Stimulated activated CD4-positive, alpha-beta T cell treated with anti-CD3 and anti-CD28 coated beads, Interleukin-12 subunit alpha, Interleukin-12 subunit beta, amount 100 ng/mL, for 4 hours (primary cell): ENCODE measurements around the gene PKIG.

ENCODE experiments used
- DNase-seq: peaks from one replicate; pipeline ENCODE4 v3.0.0-alpha.2; 2020

PKIG gene

DNA sequence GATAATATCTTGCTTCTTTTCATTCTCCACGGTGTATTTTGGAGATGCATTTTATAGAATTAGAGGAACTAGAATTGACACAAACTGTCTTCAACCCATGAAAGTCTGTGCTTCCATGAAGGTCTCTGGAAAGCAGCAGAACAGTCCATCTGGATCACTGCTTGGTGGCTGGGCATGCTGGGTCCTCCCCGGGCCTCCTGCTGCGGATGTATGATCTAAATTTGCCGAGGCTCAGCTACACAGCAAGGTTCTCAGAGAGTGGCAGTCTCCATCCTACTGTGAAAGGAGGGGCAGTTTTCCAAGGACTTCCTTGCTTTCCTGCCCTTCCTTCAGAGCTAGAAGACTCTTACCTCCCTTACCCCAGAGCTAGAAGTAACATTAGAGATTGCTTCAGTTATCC is 15.1 kb downstream of the PKIG start:
- no peak for DNase-seq

- DNase-seq = no peak
Measured at GRCh38 chr20:44597930-44598329, 15.6 kb downstream of the PKIG start.

GRCh38 chr20:44598423-44599305 is 16.3 kb downstream of the PKIG start:
- DNase-seq = no peak

GRCh38 chr20:44599715-44600114 is 17.3 kb downstream of the PKIG start:
- no peak for DNase-seq

- DNase-seq = no peak
Measured at GRCh38 chr20:44600301-44600700, 17.9 kb downstream of the PKIG start.

- DNase-seq = no peak
Measured at GRCh38 chr20:44600758-44601201, 18.4 kb downstream of the PKIG start.

GRCh38 chr20:44601236-44601671 is 18.9 kb downstream of the PKIG start:
- DNase-seq = no peak

DNA sequence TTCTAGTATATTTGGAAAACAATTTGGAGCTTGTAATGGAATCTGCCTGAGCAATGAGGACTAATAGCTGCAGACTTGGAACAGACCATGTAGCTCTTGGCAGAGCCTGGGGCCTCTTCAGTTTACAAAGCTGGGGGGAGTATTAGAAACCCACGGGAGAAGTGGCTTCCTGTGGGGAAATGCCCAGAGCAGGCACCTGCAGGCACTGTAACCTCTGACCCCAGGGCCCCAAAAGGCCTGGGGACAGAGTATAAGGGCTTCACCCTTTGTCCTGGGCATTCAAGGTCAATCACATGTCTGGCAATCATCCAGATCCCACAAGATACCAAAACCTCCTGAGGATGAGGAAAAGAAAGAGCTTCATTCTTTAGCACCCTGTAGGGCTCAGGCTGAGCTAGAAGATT is 19.4 kb downstream of the PKIG start:
- DNase-seq = no peak

DNA sequence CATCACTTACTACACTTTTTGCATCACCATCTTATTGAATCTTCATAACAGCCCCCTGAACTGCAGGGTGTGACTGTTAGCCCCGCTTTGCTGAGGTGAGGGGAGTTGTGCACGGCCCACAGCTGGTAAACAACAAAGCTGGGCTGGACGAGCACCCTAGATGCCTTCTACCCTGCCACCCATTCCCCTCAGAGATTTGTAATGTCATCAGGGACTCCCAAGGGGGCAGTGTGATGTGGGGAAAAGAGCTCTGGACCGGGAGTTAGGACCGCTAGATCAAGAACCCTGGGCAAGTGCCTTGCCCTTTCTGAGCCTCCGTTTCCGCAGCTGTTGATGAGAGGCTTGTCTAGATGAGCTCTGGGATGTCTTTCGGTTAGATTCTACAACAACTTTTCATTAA is 20.9 kb downstream of the PKIG start:
- DNase-seq = no peak

- no peak for DNase-seq
Measured at GRCh38 chr20:44606725-44607441, 24.5 kb downstream of the PKIG start.

GRCh38 chr20:44609006-44609515 is 26.7 kb downstream of the PKIG start:
- DNase-seq = no peak

GRCh38 chr20:44609516-44610312 is 27.3 kb downstream of the PKIG start:
- DNase-seq = peak; percentile 85

GRCh38 chr20:44610313-44610962 is 28.1 kb downstream of the PKIG start:
- DNase-seq = no peak

GRCh38 chr20:44613575-44613974 is 31.2 kb downstream of the PKIG start:
- DNase-seq = no peak

- DNase-seq = no peak
Measured at GRCh38 chr20:44614525-44614924, 32.1 kb downstream of the PKIG start.

GRCh38 chr20:44615169-44615791 is 32.9 kb downstream of the PKIG start:
- DNase-seq = no peak

DNA sequence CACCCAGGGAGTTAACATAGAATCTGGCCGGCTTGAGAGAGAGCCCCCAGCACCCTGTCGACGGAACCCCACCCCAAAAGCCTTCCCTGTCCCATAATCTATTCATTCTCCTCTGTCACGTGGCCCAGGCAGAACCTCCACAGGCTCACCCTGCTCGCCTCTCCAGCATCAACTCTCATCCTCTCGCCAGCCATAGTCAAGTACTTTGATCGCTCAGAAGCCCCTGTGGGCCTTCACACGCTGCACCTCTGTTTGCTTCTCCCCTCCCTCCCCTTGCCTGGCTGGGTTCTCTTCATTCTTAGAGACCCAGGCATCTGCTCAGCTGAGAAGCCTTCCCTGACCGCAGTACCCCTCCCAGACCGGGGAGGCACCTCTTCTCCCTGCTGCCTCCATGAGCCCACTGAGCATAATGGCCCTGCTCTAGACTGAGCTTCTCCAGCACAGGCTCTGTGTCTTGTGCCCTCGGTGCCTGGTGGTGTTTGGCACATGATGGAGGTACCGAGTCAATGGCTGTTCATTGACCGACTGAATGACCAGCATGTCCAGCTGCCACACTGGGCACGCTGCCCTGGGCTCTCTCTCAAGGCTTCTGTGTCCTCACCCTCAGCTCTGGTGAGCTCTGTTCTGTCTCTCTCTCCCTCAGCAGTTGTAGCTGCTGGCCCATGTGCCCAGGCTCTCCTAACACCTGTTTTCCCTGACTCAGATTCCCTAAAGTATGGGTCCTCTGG is 33.7 kb downstream of the PKIG start:
- DNase-seq = no peak

GRCh38 chr20:44616604-44616964 is 34.2 kb downstream of the PKIG start:
- DNase-seq = no peak

GRCh38 chr20:44618318-44618731 is 35.9 kb downstream of the PKIG start:
- peak; percentile 38 for DNase-seq

- DNase-seq = no peak
Measured at GRCh38 chr20:44619294-44619693, 36.9 kb downstream of the PKIG start.

- no peak for DNase-seq
Measured at GRCh38 chr20:44620030-44620429, 37.7 kb downstream of the PKIG start.
